Measurements from ENCODE around the gene POU3F2. TPM values are rescaled to one million over a fixed set of nuclear protein-coding genes. Genes with fewer than 3 reads are reported as not detected.

POU3F2 gene
- total and polyA plus RNA-seq, 3 donors from 2014 or later, result 0.31 to 0.32 (median 0.31) TPM

DNA sequence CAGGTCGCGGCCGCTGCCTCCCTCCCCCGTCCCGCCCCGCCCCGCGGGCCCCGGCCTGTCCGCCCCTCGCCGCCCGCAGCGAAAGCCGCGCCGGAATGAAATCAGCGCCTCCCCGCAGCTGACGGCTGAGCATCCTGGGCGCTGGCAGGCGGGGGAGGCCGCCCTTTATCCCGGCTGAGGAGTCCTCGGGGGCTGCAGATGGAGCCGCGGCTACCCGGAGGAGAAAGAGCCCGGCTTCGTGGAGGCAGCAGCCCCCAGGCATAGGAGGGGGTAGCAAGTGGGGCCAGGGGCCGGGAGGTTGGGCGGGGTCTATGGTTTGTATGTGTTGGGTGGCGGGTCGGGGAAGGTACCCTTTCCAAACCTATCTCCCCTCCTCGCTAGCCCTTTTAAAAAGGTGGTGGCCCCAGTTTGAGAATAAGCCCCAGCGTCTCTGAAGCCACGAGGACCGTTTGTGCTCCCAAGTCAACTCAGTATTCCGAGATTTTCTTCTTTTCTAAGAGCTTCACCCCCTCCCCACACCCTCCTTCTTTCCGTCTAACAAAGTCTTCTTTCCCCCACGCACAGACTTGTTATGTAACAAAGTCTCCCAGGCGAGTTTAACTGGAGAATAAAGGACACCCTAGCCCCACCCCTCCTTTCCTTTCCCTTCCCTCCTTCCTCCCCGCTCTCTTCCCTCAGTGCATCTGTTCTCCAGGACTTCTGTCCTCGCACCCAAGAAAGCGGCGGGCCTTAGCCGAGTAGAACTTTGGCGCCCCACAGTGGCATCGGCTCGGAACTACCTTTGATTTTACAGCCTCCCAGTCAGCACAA, 11.0 kb downstream of the POU3F2 start:
- WGBS, 2 donors, result 0 to 2% methylated on average over 44 to 46 of the region's 50 CpGs
- TF ChIP-seq, protein P1, sequence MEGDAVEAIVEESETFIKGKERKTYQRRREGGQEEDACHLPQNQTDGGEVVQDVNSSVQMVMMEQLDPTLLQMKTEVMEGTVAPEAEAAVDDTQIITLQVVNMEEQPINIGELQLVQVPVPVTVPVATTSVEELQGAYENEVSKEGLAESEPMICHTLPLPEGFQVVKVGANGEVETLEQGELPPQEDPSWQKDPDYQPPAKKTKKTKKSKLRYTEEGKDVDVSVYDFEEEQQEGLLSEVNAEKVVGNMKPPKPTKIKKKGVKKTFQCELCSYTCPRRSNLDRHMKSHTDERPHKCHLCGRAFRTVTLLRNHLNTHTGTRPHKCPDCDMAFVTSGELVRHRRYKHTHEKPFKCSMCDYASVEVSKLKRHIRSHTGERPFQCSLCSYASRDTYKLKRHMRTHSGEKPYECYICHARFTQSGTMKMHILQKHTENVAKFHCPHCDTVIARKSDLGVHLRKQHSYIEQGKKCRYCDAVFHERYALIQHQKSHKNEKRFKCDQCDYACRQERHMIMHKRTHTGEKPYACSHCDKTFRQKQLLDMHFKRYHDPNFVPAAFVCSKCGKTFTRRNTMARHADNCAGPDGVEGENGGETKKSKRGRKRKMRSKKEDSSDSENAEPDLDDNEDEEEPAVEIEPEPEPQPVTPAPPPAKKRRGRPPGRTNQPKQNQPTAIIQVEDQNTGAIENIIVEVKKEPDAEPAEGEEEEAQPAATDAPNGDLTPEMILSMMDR (IDR thresholded peaks at IDR 0.05), result peak in 2 of 3 experiments; percentile 74 to 78
- TF ChIP-seq POLR2A (IDR thresholded peaks at IDR 0.05), result no peak
- H3K27ac ChIP-seq, result no peak overlapping the region
- no peaks in the 10 kb centered on the region for H3K36me3 ChIP-seq (ENCODE audit: low read depth, missing control alignments)
- no peaks in the 10 kb centered on the region for H3K27me3 ChIP-seq
- H3K9me3 ChIP-seq, result no peaks in the 10 kb centered on the region
- peaks cover 8% of the 10 kb centered on the region for H3K4me1 ChIP-seq
- DNase-seq, result peak; percentile 89
- intact Hi-C loops (cut with DNase I; ENCODE audit: low total_unique reads), result no loop called here
- H3K4me3 ChIP-seq, result peak overlapping the region in 1 of 2 donors; percentile 29

DNA sequence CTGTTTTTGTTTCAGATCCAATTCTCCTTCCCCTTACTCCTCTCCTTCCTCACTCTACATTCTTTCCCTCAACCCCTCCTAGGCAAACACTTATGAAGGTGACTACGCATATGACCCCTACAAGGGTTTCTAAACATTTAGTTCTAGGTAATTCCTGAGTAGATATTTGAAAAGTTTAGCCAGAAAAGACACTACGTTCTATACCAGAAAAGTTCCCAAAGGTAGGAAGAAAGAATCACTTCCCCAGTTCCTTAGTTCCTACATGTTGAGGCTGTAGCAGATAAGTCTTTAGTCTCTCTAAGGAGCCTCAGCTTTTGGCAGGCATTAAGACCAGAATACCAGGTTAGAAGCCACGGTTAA, 11.6 kb downstream of the POU3F2 start:
- intact Hi-C loops (cut with DNase I; ENCODE audit: low total_unique reads), result no loop called here
- WGBS, 2 donors, result 50 to 51% methylated on average over 3 of the region's 3 CpGs

DNA sequence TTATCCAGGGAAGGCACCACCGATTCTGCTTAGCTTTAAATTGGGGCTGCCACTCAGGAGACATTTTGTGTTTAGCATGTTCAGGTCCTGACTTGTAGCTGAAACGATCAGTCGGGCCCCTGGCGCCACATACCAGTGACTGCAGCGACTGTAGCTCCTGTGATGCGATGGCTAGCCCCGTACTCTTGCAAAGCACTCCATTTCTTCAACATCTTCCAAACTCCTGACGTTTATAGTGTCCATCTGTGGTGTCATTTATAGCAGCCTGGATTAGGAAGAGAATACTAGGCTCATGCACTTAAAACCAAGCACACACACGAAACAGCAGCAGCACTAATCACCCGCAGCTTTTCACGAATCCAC, 13.0 kb downstream of the POU3F2 start:
- H3K27me3 ChIP-seq, result no peaks in the 10 kb centered on the region
- H3K4me1 ChIP-seq, result peaks cover 8% of the 10 kb centered on the region
- H3K9me3 ChIP-seq, result no peaks in the 10 kb centered on the region
- DNase-seq, result no peak
- no peak for TF ChIP-seq POLR2A (IDR thresholded peaks at IDR 0.05)
- TF ChIP-seq, protein P1 (IDR thresholded peaks at IDR 0.05), result no peak
- 17 to 31% methylated on average over 9 to 11 of the region's 11 CpGs for WGBS, 2 donors
- no peaks in the 10 kb centered on the region for H3K36me3 ChIP-seq (ENCODE audit: low read depth, missing control alignments)
- no peak overlapping the region for H3K27ac ChIP-seq
- intact Hi-C loops (cut with DNase I; ENCODE audit: low total_unique reads), result no loop called here
- H3K4me3 ChIP-seq, result peak overlapping the region in 1 of 2 donors; percentile 50

More for the DNA sequence above, 11.6 kb downstream of the POU3F2 start:
- TF ChIP-seq, protein P1 (IDR thresholded peaks at IDR 0.05), result peak in 1 of 3 experiments; percentile 28
- no peak for TF ChIP-seq POLR2A (IDR thresholded peaks at IDR 0.05)
- H3K4me1 ChIP-seq, result peaks cover 8% of the 10 kb centered on the region
- H3K27ac ChIP-seq, result no peak overlapping the region
- no peak overlapping the region for H3K4me3 ChIP-seq
- H3K36me3 ChIP-seq (ENCODE audit: low read depth, missing control alignments), result no peaks in the 10 kb centered on the region
- H3K9me3 ChIP-seq, result no peaks in the 10 kb centered on the region
- H3K27me3 ChIP-seq, result no peaks in the 10 kb centered on the region
- DNase-seq, result no peak

DNA sequence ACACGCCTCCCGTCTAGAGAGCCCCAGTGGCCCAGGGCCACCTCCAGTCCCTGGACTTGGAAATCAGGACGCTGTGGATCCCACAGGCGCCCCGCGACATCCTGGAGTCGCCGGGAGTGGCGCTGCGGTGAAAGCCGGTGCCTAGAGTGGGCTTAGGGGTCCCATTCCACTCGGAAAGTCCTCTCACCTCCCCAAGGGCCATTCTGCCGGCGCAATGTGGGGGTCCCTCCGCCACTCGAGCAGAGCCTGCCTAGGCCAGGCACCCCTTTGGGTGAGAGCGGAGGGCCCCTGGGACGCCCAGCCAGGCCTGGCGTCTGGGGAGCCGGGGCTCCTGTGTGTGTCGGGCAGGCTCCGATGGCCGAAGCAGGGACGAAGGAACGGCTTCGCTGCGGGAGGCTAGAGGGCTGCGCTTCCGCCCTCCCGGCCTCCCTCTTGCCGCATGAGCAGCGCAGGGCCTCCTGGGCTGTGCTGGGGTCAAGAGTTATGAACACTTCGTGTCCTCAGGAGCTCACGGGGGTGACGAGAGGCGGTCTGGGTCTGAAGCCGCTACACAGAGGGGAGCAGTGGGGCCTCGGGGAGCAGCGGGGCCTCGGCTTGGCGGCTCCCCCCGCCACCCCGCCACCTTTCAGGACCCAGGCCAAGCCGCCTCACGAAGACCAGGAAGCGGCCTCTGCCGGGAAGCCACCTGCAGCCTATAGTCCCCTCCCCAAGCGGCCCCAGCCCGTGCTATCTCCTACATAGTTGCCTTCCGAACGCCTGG, 13.6 kb downstream of the POU3F2 start:
- no peaks in the 10 kb centered on the region for H3K27me3 ChIP-seq
- TF ChIP-seq, protein P1 (IDR thresholded peaks at IDR 0.05), result no peak
- TF ChIP-seq POLR2A (IDR thresholded peaks at IDR 0.05), result no peak
- intact Hi-C loops (cut with DNase I; ENCODE audit: low total_unique reads), result no loop called here
- H3K36me3 ChIP-seq (ENCODE audit: low read depth, missing control alignments), result no peaks in the 10 kb centered on the region
- 3% methylated on average over 18 to 43 of the region's 51 CpGs for WGBS, 2 donors
- H3K9me3 ChIP-seq, result no peaks in the 10 kb centered on the region
- peaks cover 8% of the 10 kb centered on the region for H3K4me1 ChIP-seq
- no peak for DNase-seq
- no peak overlapping the region for H3K27ac ChIP-seq
- H3K4me3 ChIP-seq, result peak overlapping the region; percentile 34 to 50
